ENCODE results near the gene NALCN. TPM values are rescaled to one million over a fixed set of nuclear protein-coding genes. Genes with fewer than 3 reads are reported as not detected.

Gene NALCN
- total RNA-seq, 1 donor from 2014 or later = 0.83 TPM

DNA sequence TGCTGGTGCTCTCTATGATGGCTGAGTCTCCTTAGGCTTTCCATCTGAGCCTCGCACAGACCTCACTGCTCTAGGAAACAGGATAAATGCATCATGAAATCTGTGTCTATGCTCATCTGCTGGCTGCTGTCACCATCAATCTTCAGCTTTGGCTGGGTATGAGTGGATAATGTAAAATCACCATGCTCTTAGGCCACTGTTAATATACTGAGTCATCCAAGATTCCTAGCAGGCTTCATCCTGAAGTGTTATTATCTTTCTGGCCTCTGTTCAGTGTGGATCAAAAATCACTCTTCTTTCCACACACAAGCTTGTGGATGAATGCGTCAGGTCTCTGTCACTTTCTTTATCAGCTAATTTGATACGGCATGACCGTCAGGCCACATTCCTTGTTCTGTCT lies 317.4 kb downstream of the NALCN start:
- intact Hi-C loops (cut with DNase I) = no loop called here

DNA sequence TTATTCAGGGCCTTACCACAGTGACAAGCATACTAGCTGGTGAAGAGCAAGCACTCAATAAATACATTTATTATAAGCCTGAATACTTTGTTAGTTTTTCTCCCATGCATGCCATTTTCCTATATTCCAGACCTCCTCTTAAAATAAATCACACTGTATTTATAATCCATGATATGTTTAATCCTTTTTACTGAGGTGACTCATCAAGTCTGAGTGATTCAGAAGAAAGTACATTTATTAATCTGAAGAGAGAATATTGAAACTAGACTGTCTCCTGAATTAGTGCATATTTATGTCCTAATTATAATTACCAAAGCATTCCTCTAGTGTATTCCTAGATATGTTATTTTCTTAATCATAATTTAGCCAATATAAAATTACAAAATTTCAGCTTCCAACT lies 323.3 kb downstream of the NALCN start:
- Histone ChIP-seq H3K9me3 (no peaks in the 10 kb centered on the region), H3K27me3 (ENCODE audit: low read depth) (no peaks in the 10 kb centered on the region), H3K36me3 (no peaks in the 10 kb centered on the region), H3K4me1 (no peaks in the 10 kb centered on the region), H3K4me3 (no peak overlapping the region), H3K27ac (no peak overlapping the region)
- TF ChIP-seq, protein P1, sequence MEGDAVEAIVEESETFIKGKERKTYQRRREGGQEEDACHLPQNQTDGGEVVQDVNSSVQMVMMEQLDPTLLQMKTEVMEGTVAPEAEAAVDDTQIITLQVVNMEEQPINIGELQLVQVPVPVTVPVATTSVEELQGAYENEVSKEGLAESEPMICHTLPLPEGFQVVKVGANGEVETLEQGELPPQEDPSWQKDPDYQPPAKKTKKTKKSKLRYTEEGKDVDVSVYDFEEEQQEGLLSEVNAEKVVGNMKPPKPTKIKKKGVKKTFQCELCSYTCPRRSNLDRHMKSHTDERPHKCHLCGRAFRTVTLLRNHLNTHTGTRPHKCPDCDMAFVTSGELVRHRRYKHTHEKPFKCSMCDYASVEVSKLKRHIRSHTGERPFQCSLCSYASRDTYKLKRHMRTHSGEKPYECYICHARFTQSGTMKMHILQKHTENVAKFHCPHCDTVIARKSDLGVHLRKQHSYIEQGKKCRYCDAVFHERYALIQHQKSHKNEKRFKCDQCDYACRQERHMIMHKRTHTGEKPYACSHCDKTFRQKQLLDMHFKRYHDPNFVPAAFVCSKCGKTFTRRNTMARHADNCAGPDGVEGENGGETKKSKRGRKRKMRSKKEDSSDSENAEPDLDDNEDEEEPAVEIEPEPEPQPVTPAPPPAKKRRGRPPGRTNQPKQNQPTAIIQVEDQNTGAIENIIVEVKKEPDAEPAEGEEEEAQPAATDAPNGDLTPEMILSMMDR (IDR thresholded peaks at IDR 0.05) = no peak
- intact Hi-C loops (cut with DNase I) = no loop called here
- DNase-seq (no peak), ATAC-seq (no peak)

More for the DNA sequence above, 317.4 kb downstream of the NALCN start:
- H3K9me3 ChIP-seq = no peaks in the 10 kb centered on the region
- no peaks in the 10 kb centered on the region for H3K36me3 ChIP-seq
- no peak for ATAC-seq
- TF ChIP-seq, protein P1 (IDR thresholded peaks at IDR 0.05) = no peak
- H3K27me3 ChIP-seq (ENCODE audit: low read depth) = no peaks in the 10 kb centered on the region
- no peak overlapping the region for H3K27ac ChIP-seq
- H3K4me3 ChIP-seq = no peak overlapping the region
- DNase-seq = no peak
- H3K4me1 ChIP-seq = no peaks in the 10 kb centered on the region

DNA sequence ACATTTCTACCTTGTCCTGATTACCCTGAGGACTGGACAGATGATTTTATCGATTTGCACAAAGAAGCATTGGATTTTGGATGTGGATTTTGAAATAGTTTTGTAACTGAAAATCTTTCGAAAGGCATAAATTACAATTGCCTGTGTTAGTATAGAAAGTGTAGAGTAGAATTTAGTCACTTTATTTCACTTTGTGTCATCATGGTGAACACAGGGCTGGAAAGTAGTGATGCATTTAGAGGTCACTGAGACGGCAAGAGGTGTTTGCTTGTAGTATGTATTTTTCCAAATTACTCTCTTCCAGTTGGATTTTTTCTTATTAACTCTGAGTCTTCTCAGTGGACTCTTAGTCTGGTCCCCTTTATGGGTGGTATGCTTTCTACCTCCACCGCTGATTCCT lies 326.0 kb downstream of the NALCN start:
- Histone ChIP-seq H3K9me3 (no peaks in the 10 kb centered on the region), H3K27me3 (ENCODE audit: low read depth) (no peaks in the 10 kb centered on the region), H3K27ac (no peak overlapping the region), H3K36me3 (no peaks in the 10 kb centered on the region), H3K4me1 (no peaks in the 10 kb centered on the region), H3K4me3 (no peak overlapping the region)
- intact Hi-C loops (cut with DNase I) = no loop called here
- TF ChIP-seq, protein P1 (IDR thresholded peaks at IDR 0.05) = no peak
- ATAC-seq = no peak
- no peak for DNase-seq

DNA sequence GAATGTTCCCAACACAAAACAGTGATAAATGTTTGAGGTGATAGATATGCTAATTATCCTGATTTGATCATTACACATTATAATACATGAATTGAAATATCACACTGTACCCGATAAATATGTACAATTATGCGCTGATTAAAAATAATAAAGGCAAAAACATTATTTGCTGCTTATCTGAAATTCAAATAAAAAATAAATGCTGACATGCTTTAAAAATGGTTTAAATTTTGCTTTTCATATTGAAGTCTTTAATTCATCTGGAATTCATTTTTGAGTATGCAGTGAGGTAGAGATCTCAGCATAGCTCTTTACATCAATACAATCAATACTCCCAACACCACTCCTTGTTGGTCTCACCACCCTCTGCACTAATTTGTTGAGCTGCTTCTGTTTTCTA lies 330.8 kb downstream of the NALCN start:
- Histone ChIP-seq H3K9me3 (no peaks in the 10 kb centered on the region), H3K4me3 (no peak overlapping the region), H3K36me3 (no peaks in the 10 kb centered on the region), H3K27me3 (ENCODE audit: low read depth) (no peaks in the 10 kb centered on the region), H3K4me1 (no peaks in the 10 kb centered on the region), H3K27ac (no peak overlapping the region)
- ATAC-seq (no peak), DNase-seq (no peak)
- intact Hi-C loops (cut with DNase I) = no loop called here
- TF ChIP-seq, protein P1 (IDR thresholded peaks at IDR 0.05) = no peak

DNA sequence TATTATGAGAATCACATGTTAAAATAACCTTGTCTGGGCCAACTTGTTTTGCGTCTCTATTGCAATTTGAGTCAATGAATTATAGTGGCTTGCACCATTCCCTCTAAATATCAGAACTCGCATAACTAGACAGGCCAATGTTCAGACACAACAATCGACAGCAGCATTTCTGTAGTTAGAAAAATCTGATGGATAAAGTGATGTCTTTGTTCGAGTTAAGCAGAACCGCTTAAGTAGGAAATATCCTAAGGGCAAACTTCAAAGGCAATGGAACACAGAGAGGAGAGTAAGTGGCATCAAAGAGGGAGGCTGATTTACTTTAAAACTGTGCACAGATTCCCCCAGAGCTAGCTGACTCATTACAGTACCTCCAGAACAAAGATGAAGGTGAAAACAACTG lies 333.9 kb downstream of the NALCN start:
- Histone ChIP-seq H3K27ac (no peak overlapping the region), H3K36me3 (no peaks in the 10 kb centered on the region), H3K9me3 (no peaks in the 10 kb centered on the region), H3K27me3 (ENCODE audit: low read depth) (no peaks in the 10 kb centered on the region), H3K4me1 (no peaks in the 10 kb centered on the region), H3K4me3 (no peak overlapping the region)
- intact Hi-C loops (cut with DNase I) = no loop called here
- no peak for ATAC-seq
- DNase-seq = no peak
- TF ChIP-seq, protein P1 (IDR thresholded peaks at IDR 0.05) = no peak

DNA sequence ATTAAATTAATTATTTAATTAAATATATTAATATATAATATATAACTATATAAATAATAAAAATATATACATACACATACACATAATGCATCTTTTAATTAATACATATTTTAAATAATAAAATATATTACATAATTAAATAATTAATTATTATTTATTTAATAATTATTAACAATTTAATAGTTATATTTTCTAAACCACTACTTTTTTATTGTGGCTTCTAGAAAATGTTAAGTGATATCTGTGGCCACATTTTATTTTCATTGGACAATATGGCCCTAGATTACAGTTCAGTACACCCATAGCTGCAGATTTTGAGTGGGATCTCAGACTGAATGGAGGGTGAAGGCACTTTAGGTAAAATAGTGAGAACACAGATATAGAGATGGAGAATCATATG lies 335.7 kb downstream of the NALCN start:
- ATAC-seq = no peak
- H3K9me3 ChIP-seq = no peaks in the 10 kb centered on the region
- no peak for DNase-seq
- H3K27me3 ChIP-seq (ENCODE audit: low read depth) = no peaks in the 10 kb centered on the region
- H3K36me3 ChIP-seq = no peaks in the 10 kb centered on the region
- H3K4me3 ChIP-seq = no peak overlapping the region
- no peaks in the 10 kb centered on the region for H3K4me1 ChIP-seq
- H3K27ac ChIP-seq = no peak overlapping the region
- TF ChIP-seq, protein P1 (IDR thresholded peaks at IDR 0.05) = no peak
- intact Hi-C loops (cut with DNase I) = no loop called here
